GM19324 (cell line): ENCODE results near the gene TMEM88.
A peak's percentile ranks its signal among the peaks of the same experiment; 100 is the strongest.
"Not testable (repeated sequence)": the region's sequence is repeated elsewhere in the genome, so short reads cannot be mapped to it uniquely, and the experiment has no call there.

Source experiments
- ATAC-seq: cut with Tn5 transposase; IDR thresholded peaks from one replicate; pipeline ENCODE4 v1.9.1; 2021; ENCODE audit warnings: mild to moderate bottlenecking, moderate library complexity; ENCODE audit not compliant: unreplicated experiment, low FRiP score

Gene TMEM88

GRCh38 chr17:7855660-7856010, 769 bp downstream of the TMEM88 start:
- ATAC-seq: no peak

- ATAC-seq: no peak
Observed at GRCh38 chr17:7856011-7856810, 1.3 kb downstream of the TMEM88 start.

- peak; percentile 79 for ATAC-seq
Observed at GRCh38 chr17:7856811-7857712, 2.2 kb downstream of the TMEM88 start, which contains the start of gene NAA38. Gene NAA38 (minus strand): TSS chr17:7857559. CDS start chr17:7857463, 96 bp downstream.

- peak; percentile 40 for ATAC-seq
Observed at GRCh38 chr17:7857713-7858521, 3.1 kb downstream of the TMEM88 start, which contains the start of gene CYB5D1. Gene CYB5D1 (plus strand): TSS chr17:7858003. CDS start chr17:7858135, 132 bp downstream.

DNA sequence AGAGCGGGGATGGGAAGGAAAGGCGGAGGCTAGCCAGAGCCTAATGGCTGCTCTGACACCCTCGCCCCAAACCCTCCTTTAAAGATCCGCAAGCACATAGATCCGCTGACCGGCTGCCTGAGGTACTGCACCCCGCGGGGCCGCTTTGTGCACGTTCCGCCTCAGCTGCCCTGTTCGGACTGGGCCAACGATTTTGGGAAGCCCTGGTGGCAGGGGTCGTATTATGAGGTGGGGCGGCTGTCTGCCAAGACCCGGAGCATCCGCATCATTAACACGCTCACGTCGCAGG, 3.6 kb downstream of the TMEM88 start:
- no peak for ATAC-seq

DNA sequence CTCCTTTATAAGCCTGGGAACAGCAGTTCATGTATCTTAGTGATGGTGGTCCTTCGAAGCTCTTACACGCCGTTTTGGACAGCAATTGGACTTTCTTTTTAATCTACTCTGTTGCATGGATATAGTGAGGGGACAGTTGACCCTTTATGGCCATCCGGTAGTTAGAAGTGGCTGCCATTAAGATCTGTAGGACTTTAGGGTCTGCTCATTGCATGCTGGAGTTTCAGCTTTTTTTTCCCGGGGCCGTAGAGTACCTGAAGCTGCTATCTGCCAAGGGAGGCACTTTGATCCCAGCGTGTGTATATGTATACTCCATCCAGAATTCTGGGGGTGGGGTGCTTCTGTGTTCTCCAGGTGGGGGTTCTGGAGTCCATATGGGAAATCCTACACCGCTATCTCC, 4.2 kb downstream of the TMEM88 start:
- no peak for ATAC-seq

- no peak for ATAC-seq
Observed at GRCh38 chr17:7862692-7863437, 8.0 kb downstream of the TMEM88 start.

GRCh38 chr17:7864384-7864783, 9.5 kb downstream of the TMEM88 start:
- not testable (repeated sequence) for ATAC-seq

- no peak for ATAC-seq
Observed at GRCh38 chr17:7864995-7865650, 10.3 kb downstream of the TMEM88 start.

- no peak for ATAC-seq
Observed at GRCh38 chr17:7867881-7868329, 13.0 kb downstream of the TMEM88 start.

DNA sequence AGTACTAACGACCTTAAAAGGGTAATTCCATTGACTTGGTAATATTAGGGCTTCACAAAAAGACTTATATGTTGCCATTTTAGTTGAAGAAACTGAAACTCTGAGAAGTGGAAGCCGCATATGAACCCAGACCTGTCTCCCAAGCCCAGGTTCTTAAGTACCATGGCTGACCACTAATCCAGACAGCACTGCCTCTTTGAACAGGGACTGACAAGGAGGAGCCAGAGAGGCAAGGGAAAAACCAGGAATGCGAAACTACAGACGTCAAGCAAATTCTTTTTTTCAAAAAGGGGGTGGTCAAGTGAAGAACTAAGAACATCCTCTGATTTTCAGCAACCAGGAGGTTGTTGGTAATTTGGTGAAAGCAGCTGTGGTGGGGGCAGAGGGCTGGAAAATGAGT, 18.2 kb downstream of the TMEM88 start:
- ATAC-seq: no peak

GRCh38 chr17:7875804-7876370, 21.0 kb downstream of the TMEM88 start:
- ATAC-seq: no peak

GRCh38 chr17:7878234-7878633, 23.4 kb downstream of the TMEM88 start:
- no peak for ATAC-seq

- no peak for ATAC-seq
Observed at GRCh38 chr17:7880076-7880868, 25.4 kb downstream of the TMEM88 start.

GRCh38 chr17:7881276-7882054, 26.6 kb downstream of the TMEM88 start:
- ATAC-seq: no peak

GRCh38 chr17:7882068-7882467, 27.2 kb downstream of the TMEM88 start:
- ATAC-seq: no peak

GRCh38 chr17:7882629-7883028, 27.8 kb downstream of the TMEM88 start:
- no peak for ATAC-seq
